ENCODE measurements around the gene EHBP1L1.

GRCh38 chr11:65562020-65562419 lies 13.8 kb upstream of the EHBP1L1 start:
- TF ChIP-seq, protein P1, sequence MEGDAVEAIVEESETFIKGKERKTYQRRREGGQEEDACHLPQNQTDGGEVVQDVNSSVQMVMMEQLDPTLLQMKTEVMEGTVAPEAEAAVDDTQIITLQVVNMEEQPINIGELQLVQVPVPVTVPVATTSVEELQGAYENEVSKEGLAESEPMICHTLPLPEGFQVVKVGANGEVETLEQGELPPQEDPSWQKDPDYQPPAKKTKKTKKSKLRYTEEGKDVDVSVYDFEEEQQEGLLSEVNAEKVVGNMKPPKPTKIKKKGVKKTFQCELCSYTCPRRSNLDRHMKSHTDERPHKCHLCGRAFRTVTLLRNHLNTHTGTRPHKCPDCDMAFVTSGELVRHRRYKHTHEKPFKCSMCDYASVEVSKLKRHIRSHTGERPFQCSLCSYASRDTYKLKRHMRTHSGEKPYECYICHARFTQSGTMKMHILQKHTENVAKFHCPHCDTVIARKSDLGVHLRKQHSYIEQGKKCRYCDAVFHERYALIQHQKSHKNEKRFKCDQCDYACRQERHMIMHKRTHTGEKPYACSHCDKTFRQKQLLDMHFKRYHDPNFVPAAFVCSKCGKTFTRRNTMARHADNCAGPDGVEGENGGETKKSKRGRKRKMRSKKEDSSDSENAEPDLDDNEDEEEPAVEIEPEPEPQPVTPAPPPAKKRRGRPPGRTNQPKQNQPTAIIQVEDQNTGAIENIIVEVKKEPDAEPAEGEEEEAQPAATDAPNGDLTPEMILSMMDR (IDR thresholded peaks at IDR 0.05; ENCODE audit: control extremely low read depth in 1 of 3, insufficient read depth in 1 of 3, low read depth in 1 of 3, low read length in 3 of 3): no peak
- TF ChIP-seq CHD2 (IDR thresholded peaks at IDR 0.05; ENCODE audit: low read length) (no peak), SP1 (IDR thresholded peaks at IDR 0.05; ENCODE audit: low read depth, low read length) (no peak), CEBPB (IDR thresholded peaks at IDR 0.05; ENCODE audit: low read depth, low read length) (no peak), EGR1 (IDR thresholded peaks at IDR 0.05; ENCODE audit: borderline replicate concordance, low read depth, low read length) (no peak), RAD21 (IDR thresholded peaks at IDR 0.05 in 1 of 2, conservative IDR thresholded peaks at IDR 0.05 in 1 of 2; ENCODE audit: low read depth in 2 of 2, low read length in 2 of 2) (no peak), GABPA (IDR thresholded peaks at IDR 0.05; ENCODE audit: borderline replicate concordance, insufficient read depth, low read length) (no peak), POLR2A (IDR thresholded peaks at IDR 0.05; ENCODE audit: control extremely low read depth in 1 of 2, low read depth in 2 of 2, low read length in 2 of 2) (no peak), POLR2AphosphoS5 (IDR thresholded peaks at IDR 0.05; ENCODE audit: low read depth, low read length) (no peak), EP300 (IDR thresholded peaks at IDR 0.05; ENCODE audit: borderline replicate concordance in 1 of 2, low read depth in 2 of 2, low read length in 2 of 2) (no peak), YY1 (IDR thresholded peaks at IDR 0.05; ENCODE audit: low read depth, low read length) (no peak), EZH2 (IDR thresholded peaks at IDR 0.05; ENCODE audit: low read depth, low read length, severe bottlenecking) (no peak)
- TF ChIP-seq, protein P2, sequence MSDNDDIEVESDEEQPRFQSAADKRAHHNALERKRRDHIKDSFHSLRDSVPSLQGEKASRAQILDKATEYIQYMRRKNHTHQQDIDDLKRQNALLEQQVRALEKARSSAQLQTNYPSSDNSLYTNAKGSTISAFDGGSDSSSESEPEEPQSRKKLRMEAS (IDR thresholded peaks at IDR 0.05): no peak
